ENCODE measurements around the gene EDN1.
"Not testable (repeated sequence)": the region's sequence is repeated elsewhere in the genome, so short reads cannot be mapped to it uniquely, and the experiment has no call there.

EDN1 gene

GRCh38 chr6:12295558-12296254, 5.5 kb downstream of the EDN1 start:
- no peak for FAIRE-seq

- FAIRE-seq, result no peak
Observed at GRCh38 chr6:12296255-12296573, 6.1 kb downstream of the EDN1 start.

GRCh38 chr6:12296604-12297003, 6.4 kb downstream of the EDN1 start:
- no peak for FAIRE-seq

GRCh38 chr6:12297363-12298016, 7.3 kb downstream of the EDN1 start:
- FAIRE-seq, result no peak

- FAIRE-seq, result no peak
Observed at GRCh38 chr6:12298017-12298978, 8.1 kb downstream of the EDN1 start.

- no peak for FAIRE-seq
Observed at GRCh38 chr6:12298995-12299394, 8.8 kb downstream of the EDN1 start.

GRCh38 chr6:12301018-12301417, 10.9 kb downstream of the EDN1 start:
- FAIRE-seq, result no peak

GRCh38 chr6:12304487-12304886, 14.3 kb downstream of the EDN1 start:
- FAIRE-seq, result no peak

- no peak for FAIRE-seq
Observed at GRCh38 chr6:12309070-12309469, 18.9 kb downstream of the EDN1 start.

- no peak for FAIRE-seq
Observed at GRCh38 chr6:12311106-12311505, 20.9 kb downstream of the EDN1 start.

GRCh38 chr6:12312736-12313135, 22.6 kb downstream of the EDN1 start:
- FAIRE-seq, result no peak

- no peak for FAIRE-seq
Observed at GRCh38 chr6:12313306-12313991, 23.3 kb downstream of the EDN1 start.

- no peak for FAIRE-seq
Observed at GRCh38 chr6:12313992-12314589, 23.9 kb downstream of the EDN1 start.

- FAIRE-seq, result no peak
Observed at GRCh38 chr6:12314751-12315150, 24.6 kb downstream of the EDN1 start.

- FAIRE-seq, result no peak
Observed at GRCh38 chr6:12315292-12316081, 25.3 kb downstream of the EDN1 start.

GRCh38 chr6:12318749-12319148, 28.6 kb downstream of the EDN1 start:
- FAIRE-seq, result no peak

GRCh38 chr6:12320074-12320473, 29.9 kb downstream of the EDN1 start:
- FAIRE-seq, result not testable (repeated sequence)

GRCh38 chr6:12324099-12324498, 33.9 kb downstream of the EDN1 start:
- FAIRE-seq, result no peak

GRCh38 chr6:12324748-12325147, 34.6 kb downstream of the EDN1 start:
- no peak for FAIRE-seq

- no peak for FAIRE-seq
Observed at GRCh38 chr6:12325872-12326271, 35.7 kb downstream of the EDN1 start.

GRCh38 chr6:12327391-12327790, 37.2 kb downstream of the EDN1 start:
- FAIRE-seq, result no peak

GRCh38 chr6:12327988-12328387, 37.8 kb downstream of the EDN1 start:
- FAIRE-seq, result no peak

Data from A204.1 (cell line).